Vagina (tissue), 2 donors: ENCODE data around the gene IREB2.

Experiments used
- POLR2AphosphoS5 ChIP-seq, 2 donors: sonication (generic); formaldehyde crosslinking; IDR thresholded peaks; one replicate each; pipeline ENCODE4 v1.9.0; 2017; ENCODE audit warnings: antibody characterized with exemption in 2 of 2, mild to moderate bottlenecking in 2 of 2, low read depth in 1 of 2; ENCODE audit not compliant: insufficient read depth in 1 of 2
- TF ChIP-seq, protein P1 (sequence below), 3 experiments: fragments of 450-650 bp in 2 of 3; fragments of 200-600 bp in 1 of 3; sonication (generic) in 1 of 3; IDR thresholded peaks; one replicate each; pipeline ENCODE4 v1.5.1; 2017 to 2019; ENCODE audit warnings: antibody characterized with exemption in 3 of 3, mild to moderate bottlenecking in 2 of 3, moderate library complexity in 2 of 3

DNA sequence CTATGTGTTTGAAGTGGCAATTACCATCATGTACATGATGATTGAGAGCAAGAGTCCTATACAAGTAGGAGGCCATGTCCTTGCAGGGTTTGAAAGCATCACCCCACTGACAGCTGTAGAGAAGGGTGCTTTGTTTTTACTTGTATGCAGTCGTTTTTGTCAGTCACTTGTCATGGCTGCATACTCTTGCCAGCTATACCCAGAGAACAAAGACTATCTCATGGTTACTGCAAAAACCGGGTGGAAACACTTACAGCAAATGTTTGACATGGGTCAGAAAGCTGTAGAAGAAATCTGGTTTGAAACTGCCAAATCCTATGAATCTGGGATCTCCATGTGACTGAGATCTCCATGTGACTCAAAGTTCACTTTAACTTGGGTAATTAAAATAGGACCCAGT lies 95.3 kb downstream of the IREB2 start:
- TF ChIP-seq POLR2AphosphoS5 (IDR thresholded peaks at IDR 0.05; ENCODE audit: insufficient read depth in 1 of 2, low read depth in 1 of 2), result no peak
- TF ChIP-seq, protein P1, sequence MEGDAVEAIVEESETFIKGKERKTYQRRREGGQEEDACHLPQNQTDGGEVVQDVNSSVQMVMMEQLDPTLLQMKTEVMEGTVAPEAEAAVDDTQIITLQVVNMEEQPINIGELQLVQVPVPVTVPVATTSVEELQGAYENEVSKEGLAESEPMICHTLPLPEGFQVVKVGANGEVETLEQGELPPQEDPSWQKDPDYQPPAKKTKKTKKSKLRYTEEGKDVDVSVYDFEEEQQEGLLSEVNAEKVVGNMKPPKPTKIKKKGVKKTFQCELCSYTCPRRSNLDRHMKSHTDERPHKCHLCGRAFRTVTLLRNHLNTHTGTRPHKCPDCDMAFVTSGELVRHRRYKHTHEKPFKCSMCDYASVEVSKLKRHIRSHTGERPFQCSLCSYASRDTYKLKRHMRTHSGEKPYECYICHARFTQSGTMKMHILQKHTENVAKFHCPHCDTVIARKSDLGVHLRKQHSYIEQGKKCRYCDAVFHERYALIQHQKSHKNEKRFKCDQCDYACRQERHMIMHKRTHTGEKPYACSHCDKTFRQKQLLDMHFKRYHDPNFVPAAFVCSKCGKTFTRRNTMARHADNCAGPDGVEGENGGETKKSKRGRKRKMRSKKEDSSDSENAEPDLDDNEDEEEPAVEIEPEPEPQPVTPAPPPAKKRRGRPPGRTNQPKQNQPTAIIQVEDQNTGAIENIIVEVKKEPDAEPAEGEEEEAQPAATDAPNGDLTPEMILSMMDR (IDR thresholded peaks at IDR 0.05), result no peak
